Mammary epithelial cell (primary cell): ENCODE data around the gene MATK.

ENCODE experiments used
- CTCF ChIP-seq, 2 donors: IDR thresholded peaks in 1 of 2; conservative IDR thresholded peaks in 1 of 2; 2 replicates each; pipeline ENCODE4 v1.5.1; 2011 to 2012; ENCODE audit warnings: inconsistent platforms in 2 of 2, low read length in 2 of 2, mild to moderate bottlenecking in 2 of 2, control low read depth in 1 of 2, low read depth in 1 of 2; ENCODE audit not compliant: insufficient read depth in 1 of 2; ENCODE audit errors: extremely low read depth in 1 of 2
- EZH2 ChIP-seq: IDR thresholded peaks from 2 replicates; pipeline ENCODE4 v1.6.1; 2012; ENCODE audit warnings: low read length, inconsistent platforms, borderline replicate concordance

DNA sequence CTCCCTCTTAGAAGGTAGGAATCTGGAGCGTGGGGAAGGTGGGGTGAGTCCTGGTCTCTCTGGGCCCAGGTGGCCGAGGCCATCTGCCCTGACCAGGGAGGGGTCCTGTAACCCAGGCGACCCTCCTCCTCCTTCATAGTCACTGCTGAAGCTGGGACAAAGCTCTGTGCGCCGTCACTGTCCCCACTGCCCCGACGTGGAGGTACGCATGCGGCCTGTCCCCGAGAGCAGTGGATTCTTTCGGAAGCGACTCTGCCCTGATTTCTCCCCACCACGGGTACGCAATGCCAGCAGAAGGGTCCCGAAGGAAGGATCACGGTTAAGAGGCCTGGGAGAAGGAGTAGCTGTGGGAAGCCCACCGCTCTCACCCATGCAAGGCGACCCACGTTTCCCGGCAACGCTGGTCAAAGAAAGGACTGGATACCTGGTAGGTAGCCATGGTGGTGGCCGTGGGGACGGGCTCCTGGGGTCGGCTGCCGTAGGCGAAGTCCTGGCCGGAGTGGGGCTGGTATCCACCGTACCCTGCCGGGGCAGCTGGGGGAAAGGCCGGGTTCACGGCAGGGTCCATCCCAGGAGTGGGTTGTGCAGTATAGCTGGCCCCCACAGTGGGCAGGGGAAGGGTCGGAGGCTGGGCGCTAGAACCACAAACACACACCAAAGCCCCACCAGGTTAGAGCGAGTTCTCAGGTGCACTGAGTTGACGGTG, 48.3 kb upstream of the MATK start:
- no peak for TF ChIP-seq CTCF (conservative IDR thresholded peaks at IDR 0.05 in 1 of 2, IDR thresholded peaks at IDR 0.05 in 1 of 2; ENCODE audit: extremely low read depth in 1 of 2, insufficient read depth in 1 of 2, low read depth in 1 of 2, low read length in 2 of 2)
- TF ChIP-seq EZH2: no peak
